ENCODE data around the gene BCCIP. TPM values are rescaled to one million over a fixed set of nuclear protein-coding genes. Genes with fewer than 3 reads are reported as not detected.

The BCCIP gene
- total RNA-seq, 1 donor from 2014 or later: 122 TPM

- no peak overlapping the region for H3K4me3 Mint-ChIP-seq
- H3K9ac ChIP-seq: no peak overlapping the region
- H3K9me3 ChIP-seq (ENCODE audit: low read depth): no peaks in the 10 kb centered on the region
- H3K27me3 Mint-ChIP-seq (ENCODE audit: insufficient read depth, low read depth): peaks cover 2% of the 10 kb centered on the region
- H2AFZ ChIP-seq (replicated peaks): no peak overlapping the region
- no peak overlapping the region for H3K4me2 ChIP-seq
- no peak overlapping the region for H3K27ac ChIP-seq
- H3F3A ChIP-seq (ENCODE audit: low read depth): no peaks in the 10 kb centered on the region
- no peak for DNase-seq (ENCODE audit: low spot score)
- no peak for TF ChIP-seq EZH2 (IDR thresholded peaks at IDR 0.05)
- TF ChIP-seq CTCF (IDR thresholded peaks at IDR 0.05): no peak
- no peak for TF ChIP-seq EZH2phosphoT487 (IDR thresholded peaks at IDR 0.05)
- H3K36me3 ChIP-seq: no peaks in the 10 kb centered on the region
- no peak overlapping the region for H3K4me3 ChIP-seq
- H3K4me1 ChIP-seq: no peaks in the 10 kb centered on the region
- H3K27me3 ChIP-seq: no peaks in the 10 kb centered on the region
- no peaks in the 10 kb centered on the region for H3K9me3 Mint-ChIP-seq
- H3K27ac Mint-ChIP-seq: no peak overlapping the region
- H4K20me1 ChIP-seq (ENCODE audit: low read depth): no peaks in the 10 kb centered on the region
- no peaks in the 10 kb centered on the region for H3K4me1 Mint-ChIP-seq
- H3K79me2 ChIP-seq (ENCODE audit: low read depth): no peaks in the 10 kb centered on the region
- peaks cover 35% of the 10 kb centered on the region for H3K36me3 Mint-ChIP-seq
Measured at GRCh38 chr10:125848857-125849256, 25.5 kb downstream of the BCCIP start.

- Histone ChIP-seq H3K27me3 (no peaks in the 10 kb centered on the region), H3F3A (ENCODE audit: low read depth) (no peaks in the 10 kb centered on the region), H3K27ac (no peak overlapping the region), H3K36me3 (no peaks in the 10 kb centered on the region), H2AFZ (replicated peaks) (no peak overlapping the region), H3K79me2 (ENCODE audit: low read depth) (no peaks in the 10 kb centered on the region), H4K20me1 (ENCODE audit: low read depth) (no peaks in the 10 kb centered on the region), H3K4me1 (no peaks in the 10 kb centered on the region), H3K4me3 (no peak overlapping the region), H3K4me2 (no peak overlapping the region), H3K9me3 (ENCODE audit: low read depth) (no peaks in the 10 kb centered on the region), H3K9ac (no peak overlapping the region)
- Mint-ChIP-seq H3K36me3 (peaks cover 35% of the 10 kb centered on the region), H3K9me3 (no peaks in the 10 kb centered on the region), H3K27me3 (ENCODE audit: insufficient read depth, low read depth) (peaks cover 2% of the 10 kb centered on the region), H3K4me3 (no peak overlapping the region), H3K27ac (no peak overlapping the region), H3K4me1 (no peaks in the 10 kb centered on the region)
- TF ChIP-seq CTCF (IDR thresholded peaks at IDR 0.05) (no peak), EZH2phosphoT487 (IDR thresholded peaks at IDR 0.05) (no peak), EZH2 (IDR thresholded peaks at IDR 0.05) (no peak)
- no peak for DNase-seq (ENCODE audit: low spot score)
Measured at GRCh38 chr10:125849448-125849847, 26.1 kb downstream of the BCCIP start.

- H3K36me3 ChIP-seq: no peaks in the 10 kb centered on the region
- Mint-ChIP-seq H3K27me3 (ENCODE audit: insufficient read depth, low read depth) (peaks cover 2% of the 10 kb centered on the region), H3K36me3 (peaks cover 35% of the 10 kb centered on the region)
Measured at GRCh38 chr10:125850766-125851731, 27.7 kb downstream of the BCCIP start.

More at GRCh38 chr10:125850766-125851731, 27.7 kb downstream of the BCCIP start:
- no peaks in the 10 kb centered on the region for H3K79me2 ChIP-seq (ENCODE audit: low read depth)
- no peaks in the 10 kb centered on the region for H3K9me3 Mint-ChIP-seq
- no peaks in the 10 kb centered on the region for H3K9me3 ChIP-seq (ENCODE audit: low read depth)
- no peaks in the 10 kb centered on the region for H3F3A ChIP-seq (ENCODE audit: low read depth)
- no peak overlapping the region for H3K27ac Mint-ChIP-seq
- no peak overlapping the region for H2AFZ ChIP-seq (replicated peaks)
- H4K20me1 ChIP-seq (ENCODE audit: low read depth): no peaks in the 10 kb centered on the region
- DNase-seq (ENCODE audit: low spot score): no peak
- H3K4me3 ChIP-seq: no peak overlapping the region
- H3K4me1 Mint-ChIP-seq: no peaks in the 10 kb centered on the region
- TF ChIP-seq EZH2phosphoT487 (IDR thresholded peaks at IDR 0.05): no peak
- no peak for TF ChIP-seq EZH2 (IDR thresholded peaks at IDR 0.05)
- TF ChIP-seq CTCF (IDR thresholded peaks at IDR 0.05): no peak
- no peak overlapping the region for H3K4me2 ChIP-seq
- H3K27ac ChIP-seq: peak overlapping the region; percentile 6
- no peaks in the 10 kb centered on the region for H3K4me1 ChIP-seq
- H3K9ac ChIP-seq: peak overlapping the region; percentile 11
- no peaks in the 10 kb centered on the region for H3K27me3 ChIP-seq
- H3K4me3 Mint-ChIP-seq: no peak overlapping the region
